C4-2B (cell line): Measurements from ENCODE around the gene SKOR1.

Source experiments
- H3K27ac ChIP-seq: fragments of 450-650 bp; 2 replicates; pipeline ENCODE4 v1.5.1; 2017
- ZFX ChIP-seq: fragments of 450-650 bp; IDR thresholded peaks from 2 replicates; pipeline ENCODE4 v1.6.1; 2017
- TF ChIP-seq, protein P1 (sequence below): fragments of 450-650 bp; conservative IDR thresholded peaks from 2 replicates; pipeline ENCODE4 v1.5.1; 2017; ENCODE audit warnings: mild to moderate bottlenecking

Gene SKOR1

DNA sequence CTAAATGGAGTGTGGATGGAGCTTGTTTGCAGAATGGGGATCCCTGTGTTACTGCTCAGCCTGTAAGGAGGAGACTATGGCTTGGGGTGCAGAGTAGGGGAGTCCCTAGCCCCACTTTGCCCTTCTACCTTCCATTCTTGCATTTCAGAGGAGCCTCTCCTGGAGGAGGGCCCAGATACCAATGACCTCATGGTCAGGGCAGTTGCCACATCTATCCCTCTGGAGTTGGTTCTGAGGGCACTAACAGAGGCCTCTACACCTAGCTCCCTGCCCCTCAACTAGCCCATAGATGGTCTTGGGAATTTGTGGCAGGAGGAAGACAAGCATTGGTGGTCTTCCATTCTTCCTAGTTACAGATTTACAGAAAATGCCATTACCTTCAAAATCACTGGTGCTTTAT, 6.1 kb downstream of the SKOR1 start:
- H3K27ac ChIP-seq, result no peak overlapping the region
- TF ChIP-seq ZFX, result no peak
- TF ChIP-seq, protein P1, sequence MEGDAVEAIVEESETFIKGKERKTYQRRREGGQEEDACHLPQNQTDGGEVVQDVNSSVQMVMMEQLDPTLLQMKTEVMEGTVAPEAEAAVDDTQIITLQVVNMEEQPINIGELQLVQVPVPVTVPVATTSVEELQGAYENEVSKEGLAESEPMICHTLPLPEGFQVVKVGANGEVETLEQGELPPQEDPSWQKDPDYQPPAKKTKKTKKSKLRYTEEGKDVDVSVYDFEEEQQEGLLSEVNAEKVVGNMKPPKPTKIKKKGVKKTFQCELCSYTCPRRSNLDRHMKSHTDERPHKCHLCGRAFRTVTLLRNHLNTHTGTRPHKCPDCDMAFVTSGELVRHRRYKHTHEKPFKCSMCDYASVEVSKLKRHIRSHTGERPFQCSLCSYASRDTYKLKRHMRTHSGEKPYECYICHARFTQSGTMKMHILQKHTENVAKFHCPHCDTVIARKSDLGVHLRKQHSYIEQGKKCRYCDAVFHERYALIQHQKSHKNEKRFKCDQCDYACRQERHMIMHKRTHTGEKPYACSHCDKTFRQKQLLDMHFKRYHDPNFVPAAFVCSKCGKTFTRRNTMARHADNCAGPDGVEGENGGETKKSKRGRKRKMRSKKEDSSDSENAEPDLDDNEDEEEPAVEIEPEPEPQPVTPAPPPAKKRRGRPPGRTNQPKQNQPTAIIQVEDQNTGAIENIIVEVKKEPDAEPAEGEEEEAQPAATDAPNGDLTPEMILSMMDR, result no peak

DNA sequence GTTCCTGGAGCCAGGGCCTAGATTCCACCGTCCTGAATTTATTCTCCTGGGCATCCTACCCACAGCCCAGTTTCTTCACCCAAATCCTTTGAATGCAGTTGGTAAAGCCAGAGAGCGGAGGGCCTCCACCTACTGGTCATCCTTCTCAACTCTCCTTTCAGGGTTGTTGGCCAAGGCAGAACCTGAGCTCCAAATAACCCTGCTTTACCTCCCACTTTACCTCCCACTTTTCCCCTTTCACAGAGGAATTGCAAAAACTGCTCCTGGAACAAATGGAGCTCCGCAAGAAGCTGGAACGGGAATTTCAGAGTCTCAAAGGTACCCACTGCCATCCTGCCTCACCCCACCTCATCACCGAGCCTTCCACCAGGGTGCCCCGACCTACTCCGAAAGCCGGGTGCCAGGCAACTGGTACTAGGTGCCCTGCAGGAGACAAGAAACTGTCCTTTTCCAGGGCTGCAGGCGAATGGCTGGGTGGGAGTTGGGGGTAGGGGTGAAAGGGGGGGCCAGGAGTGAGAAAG, 6.8 kb downstream of the SKOR1 start:
- TF ChIP-seq, protein P1, result peak; percentile 42
- TF ChIP-seq ZFX, result no peak

DNA sequence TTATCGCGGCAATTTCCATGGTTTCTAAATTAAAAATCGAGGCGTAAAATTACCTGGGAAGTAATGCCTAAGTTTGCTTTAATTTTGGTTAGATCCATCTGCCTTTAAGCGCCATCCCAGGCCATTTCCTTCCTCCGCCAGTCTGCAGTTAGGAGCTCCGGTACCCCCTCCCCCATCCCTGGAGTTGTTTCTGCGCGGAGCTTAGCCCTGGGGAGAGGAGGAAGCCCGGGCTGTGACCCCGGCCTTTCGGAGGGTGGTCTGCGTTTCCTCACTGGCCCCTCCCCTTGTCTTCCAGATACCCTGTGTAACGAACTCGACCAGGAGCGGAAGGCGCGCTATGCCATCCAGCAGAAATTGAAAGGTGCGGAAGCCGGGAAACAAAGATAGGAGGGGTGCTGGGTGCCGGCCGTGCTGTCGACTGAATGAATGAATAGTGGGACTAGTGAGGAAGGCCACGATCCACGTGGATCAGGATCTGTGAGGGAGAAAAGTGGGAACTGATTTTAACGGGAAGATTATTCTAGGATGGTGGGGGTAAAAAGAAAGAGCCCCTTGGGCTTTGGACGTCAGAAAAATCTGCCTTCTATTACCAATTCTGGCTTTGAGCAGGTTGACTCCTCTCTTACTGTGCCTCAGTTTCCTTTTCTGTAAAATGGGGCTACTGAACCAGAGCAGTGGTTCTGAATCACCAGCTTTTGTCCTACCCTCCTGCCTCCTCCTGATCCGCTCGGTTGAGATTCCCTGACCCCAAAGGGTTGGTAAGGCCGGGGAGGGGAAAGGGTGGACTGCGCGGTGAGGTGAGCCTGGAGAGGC, 7.8 kb downstream of the SKOR1 start:
- TF ChIP-seq ZFX, result no peak
- TF ChIP-seq, protein P1, result no peak
- no peak overlapping the region for H3K27ac ChIP-seq

More for the DNA sequence above, 6.8 kb downstream of the SKOR1 start:
- no peak overlapping the region for H3K27ac ChIP-seq

DNA sequence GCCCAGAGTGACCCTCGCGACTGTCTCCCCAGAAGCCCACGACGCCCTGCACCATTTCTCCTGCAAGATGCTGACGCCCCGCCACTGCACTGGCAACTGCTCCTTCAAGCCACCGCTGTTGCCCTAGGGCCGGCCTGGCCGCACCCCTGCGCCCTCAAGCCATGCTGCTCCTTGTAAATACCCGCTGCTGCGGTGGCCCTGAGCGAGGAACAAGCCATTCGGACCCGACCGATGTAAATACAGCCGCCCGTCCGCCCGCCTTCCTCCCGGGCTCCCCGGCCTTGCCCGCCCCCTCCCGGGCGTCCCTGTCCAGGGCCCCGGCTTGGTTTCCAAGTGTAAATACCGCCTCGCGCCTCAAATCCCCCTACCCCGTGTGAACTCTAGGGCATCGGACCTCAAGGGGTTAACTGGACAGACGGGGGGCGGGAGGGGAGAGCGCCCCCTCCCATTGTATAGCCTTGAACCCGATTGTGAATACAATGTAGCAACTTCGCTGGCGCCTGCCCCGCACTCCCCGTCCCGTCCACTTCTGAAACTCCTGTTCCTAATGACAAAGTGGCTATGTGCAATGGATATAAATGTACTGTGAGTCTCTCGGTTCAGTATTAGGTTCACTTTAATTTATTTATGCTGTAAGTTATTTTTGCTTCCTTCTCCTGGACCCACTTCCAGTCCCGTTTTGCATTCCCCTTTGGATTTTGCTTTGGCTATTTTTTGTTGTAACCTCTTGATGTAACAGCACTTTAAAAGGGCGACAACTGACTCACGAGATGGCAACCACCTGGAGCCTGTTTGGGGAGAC, 8.6 kb downstream of the SKOR1 start:
- TF ChIP-seq, protein P1, result peak; percentile 87
- no peak for TF ChIP-seq ZFX
- H3K27ac ChIP-seq, result no peak overlapping the region

DNA sequence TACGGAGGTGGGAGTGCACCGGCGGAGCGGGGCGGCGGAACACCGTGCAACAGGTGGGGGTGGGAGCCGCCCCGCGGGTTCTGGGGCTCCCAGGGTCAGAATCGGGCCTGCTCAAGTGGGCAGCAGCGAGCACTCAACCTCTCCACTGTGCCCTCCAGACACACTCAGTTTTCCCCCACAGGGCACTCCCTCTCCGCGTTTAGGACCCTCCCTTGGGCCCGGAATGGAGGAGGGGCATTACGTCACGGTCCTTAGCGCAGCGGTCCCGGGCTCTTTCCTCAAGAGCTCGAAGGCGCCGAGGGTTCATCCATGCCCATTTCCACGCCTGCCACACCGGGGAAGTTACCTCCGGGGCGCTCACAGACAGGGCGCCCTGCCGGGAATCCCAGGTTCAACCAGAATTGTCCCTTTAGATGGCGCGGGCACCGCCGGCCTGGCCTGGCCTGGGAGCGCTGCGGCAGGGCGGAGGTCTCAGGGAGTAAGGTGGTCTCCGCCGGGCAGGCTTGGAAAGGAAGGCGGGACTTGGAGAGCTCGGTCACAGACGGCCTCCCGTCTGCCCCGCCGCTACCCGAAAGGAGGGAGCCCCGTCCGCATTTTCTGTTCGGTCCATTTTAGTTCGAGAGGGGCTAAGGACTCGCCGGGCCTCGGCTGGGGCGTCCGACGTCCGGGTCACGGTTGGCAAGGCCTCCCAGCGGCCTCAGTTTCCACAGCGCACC, 9.4 kb downstream of the SKOR1 start:
- TF ChIP-seq ZFX, result no peak
- TF ChIP-seq, protein P1, result no peak
- H3K27ac ChIP-seq, result no peak overlapping the region

DNA sequence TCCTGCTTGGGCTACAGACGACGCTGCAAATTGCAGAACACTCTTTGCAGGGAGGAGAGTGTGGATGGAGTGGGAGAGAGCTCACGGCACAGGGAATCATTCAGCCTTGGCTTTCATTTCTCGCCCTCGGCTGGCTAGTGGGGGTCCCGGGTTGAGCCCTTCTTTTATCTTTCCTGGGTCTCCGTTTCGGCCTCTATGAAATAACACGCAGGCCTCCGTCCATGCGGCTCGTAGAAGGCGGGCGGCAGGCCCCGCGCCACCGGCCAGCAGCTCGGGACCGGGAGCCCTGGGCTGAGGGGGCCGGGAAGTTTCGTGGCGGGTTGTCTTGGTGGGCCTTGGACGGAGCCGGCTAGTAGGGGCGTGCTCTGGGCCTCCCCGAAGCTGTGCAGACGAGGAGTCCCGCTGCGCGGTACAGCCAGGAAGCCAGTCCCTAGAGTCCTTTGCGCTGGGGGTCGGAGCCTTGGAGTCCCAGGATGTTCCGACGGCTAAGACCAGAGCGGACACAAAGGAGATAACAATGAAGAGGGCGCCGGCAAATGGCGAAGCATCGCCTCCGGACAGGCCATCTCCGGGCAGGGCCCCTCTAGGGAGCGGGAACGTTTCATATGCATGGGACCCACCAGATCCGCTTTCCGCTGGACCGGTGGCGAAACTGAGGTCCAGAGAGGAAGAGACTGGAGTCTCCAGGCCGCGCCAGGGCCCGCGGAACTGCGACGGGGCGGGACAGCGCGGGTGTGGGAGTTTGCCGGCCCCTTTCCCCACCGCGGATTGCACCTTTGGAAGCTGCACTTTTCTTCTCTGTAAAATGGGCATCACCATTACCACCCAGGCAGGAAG, 10.2 kb downstream of the SKOR1 start:
- H3K27ac ChIP-seq, result no peak overlapping the region
- no peak for TF ChIP-seq ZFX
- TF ChIP-seq, protein P1, result no peak
